Chondrocyte (in vitro differentiated cells): ENCODE results near the gene TJP3. TPM values are rescaled to one million over a fixed set of nuclear protein-coding genes. Genes with fewer than 3 reads are reported as not detected.

Experiments
- DNase-seq: peaks from one replicate; pipeline ENCODE4 v3.0.0; 2021; ENCODE audit warnings: mixed read lengths, low spot score
- H3K27ac Mint-ChIP-seq: one replicate; pipeline ENCODE4 v1.8.0; 2021; ENCODE audit warnings: mild to moderate bottlenecking, moderate library complexity, mixed read lengths; ENCODE audit not compliant: unreplicated experiment
- H3K27me3 Mint-ChIP-seq: 2 replicates; pipeline ENCODE4 v1.8.0; 2021; ENCODE audit warnings: low read depth, mixed read lengths
- H3K36me3 Mint-ChIP-seq: 2 replicates; pipeline ENCODE4 v1.8.0; 2021; ENCODE audit warnings: low read depth, mixed read lengths
- H3K4me1 Mint-ChIP-seq: 2 replicates; pipeline ENCODE4 v1.8.0; 2021; ENCODE audit warnings: low read depth, mild to moderate bottlenecking, mixed read lengths
- H3K4me3 Mint-ChIP-seq: one replicate; pipeline ENCODE4 v1.8.0; 2021; ENCODE audit warnings: mild to moderate bottlenecking, moderate library complexity, mixed read lengths; ENCODE audit not compliant: unreplicated experiment
- H3K9me3 Mint-ChIP-seq: 2 replicates; pipeline ENCODE4 v1.8.0; 2021; ENCODE audit warnings: low read depth, mixed read lengths
- total RNA-seq: library from RNA; stranded (reverse); gene quantifications from 3 replicates; pipeline ENCODE4 v1.2.1, GENCODE V29; 2021
- TF ChIP-seq, protein P1 (sequence below): fragments of 200-600 bp; sonication (generic); IDR thresholded peaks from 2 replicates; pipeline ENCODE4 v1.5.0; 2021; ENCODE audit warnings: antibody characterized with exemption, mild to moderate bottlenecking, moderate library complexity

TJP3 gene
- total RNA-seq, 1 donor from 2014 or later = not detected

DNA sequence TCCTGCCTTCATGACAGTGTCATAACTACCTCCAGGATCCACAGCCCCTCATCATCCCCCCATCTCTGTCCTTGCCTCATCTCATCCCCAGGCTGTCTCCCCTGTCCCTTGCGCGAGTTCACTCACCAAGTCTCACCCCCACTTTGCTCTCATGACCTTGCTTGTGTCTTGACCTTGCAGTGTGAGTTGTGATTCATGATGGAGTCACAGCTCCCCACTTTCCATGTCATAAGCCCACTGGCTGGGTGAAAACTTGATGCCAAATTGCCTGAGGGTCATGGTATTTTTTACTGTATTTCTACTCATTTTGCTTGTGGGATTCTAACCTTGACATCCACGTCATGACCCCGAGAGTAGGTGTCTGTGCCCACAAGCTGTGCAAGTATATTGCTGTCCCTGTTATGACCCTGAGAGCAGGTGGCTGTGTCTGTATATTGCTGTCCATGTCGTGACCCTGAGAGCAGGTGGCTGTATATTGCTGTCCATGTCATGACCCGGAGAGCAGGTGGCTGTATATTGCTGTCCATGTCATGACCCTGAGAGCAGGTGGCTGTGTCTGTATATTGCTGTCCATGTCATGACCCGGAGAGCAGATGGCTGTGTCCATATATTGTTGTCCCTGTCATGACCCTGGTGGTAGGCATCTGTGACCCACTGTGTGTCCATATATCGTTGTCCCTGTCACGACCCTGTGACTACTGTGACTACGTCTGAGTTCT lies 29.5 kb downstream of the TJP3 start:
- H3K27me3 Mint-ChIP-seq = peaks cover 10% of the 10 kb centered on the region
- no peak overlapping the region for H3K4me3 Mint-ChIP-seq
- DNase-seq = no peak
- no peaks in the 10 kb centered on the region for H3K36me3 Mint-ChIP-seq
- H3K4me1 Mint-ChIP-seq = no peaks in the 10 kb centered on the region
- no peak overlapping the region for H3K27ac Mint-ChIP-seq
- TF ChIP-seq, protein P1, sequence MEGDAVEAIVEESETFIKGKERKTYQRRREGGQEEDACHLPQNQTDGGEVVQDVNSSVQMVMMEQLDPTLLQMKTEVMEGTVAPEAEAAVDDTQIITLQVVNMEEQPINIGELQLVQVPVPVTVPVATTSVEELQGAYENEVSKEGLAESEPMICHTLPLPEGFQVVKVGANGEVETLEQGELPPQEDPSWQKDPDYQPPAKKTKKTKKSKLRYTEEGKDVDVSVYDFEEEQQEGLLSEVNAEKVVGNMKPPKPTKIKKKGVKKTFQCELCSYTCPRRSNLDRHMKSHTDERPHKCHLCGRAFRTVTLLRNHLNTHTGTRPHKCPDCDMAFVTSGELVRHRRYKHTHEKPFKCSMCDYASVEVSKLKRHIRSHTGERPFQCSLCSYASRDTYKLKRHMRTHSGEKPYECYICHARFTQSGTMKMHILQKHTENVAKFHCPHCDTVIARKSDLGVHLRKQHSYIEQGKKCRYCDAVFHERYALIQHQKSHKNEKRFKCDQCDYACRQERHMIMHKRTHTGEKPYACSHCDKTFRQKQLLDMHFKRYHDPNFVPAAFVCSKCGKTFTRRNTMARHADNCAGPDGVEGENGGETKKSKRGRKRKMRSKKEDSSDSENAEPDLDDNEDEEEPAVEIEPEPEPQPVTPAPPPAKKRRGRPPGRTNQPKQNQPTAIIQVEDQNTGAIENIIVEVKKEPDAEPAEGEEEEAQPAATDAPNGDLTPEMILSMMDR = no peak
- no peaks in the 10 kb centered on the region for H3K9me3 Mint-ChIP-seq

DNA sequence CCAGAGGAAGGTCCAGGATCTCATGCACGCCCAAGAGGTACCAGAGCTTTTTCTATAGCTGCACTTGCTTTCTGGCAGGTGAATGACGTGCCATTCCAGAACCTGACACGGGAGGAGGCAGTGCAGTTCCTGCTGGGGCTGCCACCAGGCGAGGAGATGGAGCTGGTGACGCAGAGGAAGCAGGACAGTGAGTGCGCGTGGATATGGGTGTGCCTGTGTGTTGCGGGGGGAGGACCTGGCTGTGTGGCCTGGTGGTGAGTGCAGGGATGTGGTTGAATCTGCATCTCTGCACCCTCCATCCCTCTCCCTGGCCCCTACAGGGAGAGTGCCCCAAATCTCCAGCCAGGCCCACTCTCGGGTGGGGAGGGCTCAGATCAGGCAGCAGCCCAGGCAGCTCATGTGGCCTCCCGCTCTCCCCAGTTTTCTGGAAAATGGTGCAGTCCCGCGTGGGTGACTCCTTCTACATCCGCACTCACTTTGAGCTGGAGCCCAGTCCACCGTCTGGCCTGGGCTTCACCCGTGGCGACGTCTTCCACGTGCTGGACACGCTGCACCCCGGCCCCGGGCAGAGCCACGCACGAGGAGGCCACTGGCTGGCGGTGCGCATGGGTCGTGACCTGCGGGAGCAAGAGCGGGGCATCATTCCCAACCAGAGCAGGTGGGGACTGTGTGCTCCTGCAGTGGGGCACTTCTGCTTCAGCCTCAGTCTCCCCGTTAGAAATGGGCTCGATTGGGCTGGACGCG lies 30.5 kb downstream of the TJP3 start:
- DNase-seq = no peak
- Mint-ChIP-seq H3K27ac (no peak overlapping the region), H3K27me3 (peaks cover 10% of the 10 kb centered on the region), H3K36me3 (no peaks in the 10 kb centered on the region), H3K4me1 (no peaks in the 10 kb centered on the region), H3K9me3 (no peaks in the 10 kb centered on the region), H3K4me3 (no peak overlapping the region)
- TF ChIP-seq, protein P1 = no peak

DNA sequence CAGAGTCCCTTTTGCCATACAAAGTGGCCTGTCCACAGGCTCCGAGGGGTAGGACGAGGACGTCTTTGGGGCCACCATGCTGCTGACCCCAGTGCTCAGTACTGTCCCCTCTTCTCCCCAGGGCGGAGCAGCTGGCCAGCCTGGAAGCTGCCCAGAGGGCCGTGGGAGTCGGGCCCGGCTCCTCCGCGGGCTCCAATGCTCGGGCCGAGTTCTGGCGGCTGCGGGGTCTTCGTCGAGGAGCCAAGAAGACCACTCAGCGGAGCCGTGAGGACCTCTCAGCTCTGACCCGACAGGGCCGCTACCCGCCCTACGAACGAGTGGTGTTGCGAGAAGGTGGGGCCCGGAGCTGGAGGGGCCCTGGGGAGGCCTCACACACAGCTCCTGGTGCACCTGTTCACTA lies 32.2 kb downstream of the TJP3 start:
- Mint-ChIP-seq H3K36me3 (no peaks in the 10 kb centered on the region), H3K4me1 (no peaks in the 10 kb centered on the region), H3K27ac (no peak overlapping the region), H3K27me3 (peaks cover 10% of the 10 kb centered on the region), H3K4me3 (no peak overlapping the region), H3K9me3 (no peaks in the 10 kb centered on the region)
- TF ChIP-seq, protein P1 = no peak
- no peak for DNase-seq

DNA sequence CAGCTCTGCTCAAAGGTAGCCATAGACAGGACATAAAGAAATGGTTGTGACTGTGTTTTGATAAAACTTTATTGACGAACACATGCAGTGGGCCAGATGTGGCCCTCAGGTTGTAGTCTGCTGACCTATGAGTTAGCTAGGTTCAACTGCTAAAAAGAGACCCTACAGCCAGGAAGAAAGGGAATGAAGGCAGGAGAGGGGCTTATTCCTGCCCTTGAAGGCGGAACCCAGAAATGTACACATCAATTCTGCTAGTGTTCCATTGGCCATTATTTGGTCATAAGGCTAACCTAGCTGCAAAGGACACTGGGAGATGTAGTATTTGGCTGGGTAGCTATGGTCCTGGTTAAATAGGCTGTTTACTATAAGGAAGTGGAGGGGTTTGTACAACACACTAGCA lies 35.3 kb downstream of the TJP3 start:
- H3K4me1 Mint-ChIP-seq = no peaks in the 10 kb centered on the region
- no peak for DNase-seq
- TF ChIP-seq, protein P1 = no peak
- H3K27me3 Mint-ChIP-seq = no peaks in the 10 kb centered on the region
- H3K4me3 Mint-ChIP-seq = no peak overlapping the region
- no peak overlapping the region for H3K27ac Mint-ChIP-seq
- no peaks in the 10 kb centered on the region for H3K36me3 Mint-ChIP-seq
- H3K9me3 Mint-ChIP-seq = no peaks in the 10 kb centered on the region

DNA sequence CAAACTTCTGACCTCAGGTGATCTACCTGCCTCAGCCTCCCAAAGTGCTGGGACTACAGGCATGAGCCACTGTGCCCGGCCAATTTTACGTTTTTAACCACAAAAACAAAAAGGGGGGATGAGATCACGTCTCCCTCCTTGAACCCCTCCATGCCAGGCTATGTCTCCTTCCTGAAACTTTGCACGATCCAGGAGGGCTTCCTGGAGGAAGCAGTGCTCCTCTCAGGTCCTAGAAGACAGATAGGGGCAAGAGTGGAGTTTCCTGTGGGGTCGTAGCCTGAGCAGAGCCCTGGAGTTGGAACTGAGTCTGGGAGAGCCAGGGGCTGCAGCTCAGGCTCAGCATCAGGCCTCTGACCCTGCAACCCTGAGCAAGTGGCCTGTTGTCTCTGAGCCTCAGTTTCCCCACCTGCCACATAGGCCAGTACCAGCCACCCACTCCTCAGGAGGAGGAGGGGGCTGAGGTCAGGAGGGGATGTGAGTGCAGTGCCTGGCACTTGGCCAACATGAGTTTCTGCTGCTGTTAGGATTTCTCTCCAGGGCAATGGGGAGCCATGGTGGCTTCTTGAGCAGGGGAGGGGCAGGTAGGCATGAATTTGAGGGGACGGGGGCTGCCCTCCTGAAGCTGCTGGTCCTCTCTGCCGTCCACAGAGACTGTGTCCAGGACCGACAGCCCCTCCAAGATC lies 37.3 kb downstream of the TJP3 start:
- Mint-ChIP-seq H3K27ac (no peak overlapping the region), H3K36me3 (peaks cover 7% of the 10 kb centered on the region), H3K9me3 (no peaks in the 10 kb centered on the region), H3K4me3 (no peak overlapping the region), H3K27me3 (no peaks in the 10 kb centered on the region), H3K4me1 (no peaks in the 10 kb centered on the region)
- no peak for DNase-seq
- TF ChIP-seq, protein P1 = no peak
